H1 (cell line): ENCODE results near the gene NUDT19. TPM values are rescaled to one million over a fixed set of nuclear protein-coding genes. Genes with fewer than 3 reads are reported as not detected.
"Not testable (repeated sequence)": the region's sequence is repeated elsewhere in the genome, so short reads cannot be mapped to it uniquely, and the experiment has no call there.

Experiments used
- CTCF ChIA-PET: fragments of 300-600 bp; sonication (Branson Sonifier 250); formaldehyde crosslinking; loops from one replicate; lab custom pipeline; 2021; ENCODE audit not compliant: partially characterized antibody; lab: Charles Lee
- POLR2A ChIA-PET: fragments of 300-600 bp; sonication (Branson Sonifier 250); formaldehyde crosslinking; loops from one replicate; lab custom pipeline; 2021; ENCODE audit warnings: inconsistent platforms; ENCODE audit not compliant: partially characterized antibody; lab: Charles Lee
- DNase-seq, 2 experiments: peaks; one replicate each; pipeline versions ENCODE4 v3.0.0 to v3.0.0-alpha.2; 2010 to 2022; ENCODE audit warnings: low spot score in 2 of 2, low read depth in 1 of 2, mixed read lengths in 1 of 2
- FAIRE-seq: peaks from 2 replicates; lab custom pipeline; 2011; peaks lifted over from hg19 to GRCh38; lab: Jason Lieb, UNC
- H2AFZ ChIP-seq: 2 replicates; pipeline ENCODE4 v1.8.1; 2012; ENCODE audit warnings: low read length, inconsistent platforms
- H2AK5ac ChIP-seq: 2 replicates; pipeline ENCODE4 v1.6.1; 2013; ENCODE audit warnings: low read depth, low read length
- H2BK120ac ChIP-seq: replicated peaks from 2 replicates; pipeline ENCODE3; 2013; ENCODE audit warnings: low read depth, low read length, inconsistent platforms
- H2BK12ac ChIP-seq: 2 replicates; pipeline ENCODE4 v1.6.1; 2013; ENCODE audit warnings: low read depth, low read length
- H2BK15ac ChIP-seq: 2 replicates; pipeline ENCODE4 v1.6.1; 2013; ENCODE audit warnings: low read length
- H2BK20ac ChIP-seq: 2 replicates; pipeline ENCODE4 v1.6.1; 2013; ENCODE audit warnings: low read length
- H2BK5ac ChIP-seq: 2 replicates; pipeline ENCODE4 v1.6.1; 2013; ENCODE audit warnings: low read depth, low read length
- H3K14ac ChIP-seq: 2 replicates; pipeline ENCODE4 v1.6.1; 2013; ENCODE audit warnings: inconsistent platforms; ENCODE audit not compliant: insufficient read length
- H3K18ac ChIP-seq: 2 replicates; pipeline ENCODE4 v1.6.1; 2013; ENCODE audit warnings: low read length; ENCODE audit errors: extremely low read depth
- H3K23ac ChIP-seq: 2 replicates; pipeline ENCODE4 v1.6.1; 2013; ENCODE audit warnings: inconsistent platforms; ENCODE audit not compliant: insufficient read length
- H3K23me2 ChIP-seq: 2 replicates; pipeline ENCODE4 v1.6.1; 2013; ENCODE audit warnings: low read depth, low read length
- H3K27ac ChIP-seq: 2 replicates; pipeline ENCODE4 v1.6.1; 2011; ENCODE audit warnings: low read depth, low read length, inconsistent platforms
- H3K27me3 ChIP-seq, 4 experiments: replicated peaks in 1 of 4; 1 replicate in 1 of 4; 2 replicates in 3 of 4; pipeline versions ENCODE4 v1.6.1 to v1.8.1; 2011 to 2013; ENCODE audit warnings: low read length in 3 of 4, mild to moderate bottlenecking in 3 of 4, inconsistent platforms in 2 of 4, mixed read lengths in 2 of 4, moderate library complexity in 1 of 4; ENCODE audit not compliant: control insufficient read depth in 3 of 4, insufficient read depth in 3 of 4; ENCODE audit errors: extremely low read depth in 1 of 4
- H3K36me3 ChIP-seq, 4 experiments: 2 replicates each; pipeline versions ENCODE4 v1.6.1 to v1.8.1; 2011 to 2013; ENCODE audit warnings: mild to moderate bottlenecking in 4 of 4, low read length in 3 of 4, moderate library complexity in 2 of 4, control low read depth in 1 of 4, inconsistent platforms in 1 of 4; ENCODE audit not compliant: insufficient read depth in 4 of 4, control insufficient read depth in 2 of 4
- H3K4ac ChIP-seq: replicated peaks from 2 replicates; pipeline ENCODE3; 2013; ENCODE audit warnings: low read length, low read depth, mixed read lengths, inconsistent platforms; ENCODE audit not compliant: insufficient read length
- H3K4me1 ChIP-seq, 4 experiments: replicated peaks in 1 of 4; 1 replicate in 1 of 4; 2 replicates in 3 of 4; pipeline versions ENCODE4 v1.6.1 to v1.8.1; 2011 to 2013; ENCODE audit warnings: low read length in 3 of 4, inconsistent platforms in 2 of 4, mixed read lengths in 1 of 4; ENCODE audit not compliant: insufficient read depth in 4 of 4, control insufficient read depth in 3 of 4
- H3K4me2 ChIP-seq, 2 experiments: 2 replicates each; pipeline versions ENCODE4 v1.6.1 to v1.8.1; 2011 to 2013; ENCODE audit warnings: low read depth in 2 of 2, low read length in 2 of 2, control low read depth in 1 of 2, inconsistent platforms in 1 of 2, mild to moderate bottlenecking in 1 of 2; ENCODE audit not compliant: insufficient read depth in 1 of 2
- H3K4me3 ChIP-seq, 4 experiments: fragments of 200-600, 300-600 bp in 1 of 4; sonication (generic), shearing (Covaris generic), sonication (Bioruptor Twin) in 1 of 4; 2 replicates each; pipeline versions ENCODE4 v1.5.1 to v1.8.1; 2011 to 2016; ENCODE audit warnings: low read length in 4 of 4, low read depth in 3 of 4, control low read depth in 2 of 4, inconsistent platforms in 2 of 4, mild to moderate bottlenecking in 2 of 4, mixed read lengths in 1 of 4, moderate library complexity in 1 of 4; ENCODE audit not compliant: insufficient read depth in 2 of 4; ENCODE audit errors: extremely low read depth in 1 of 4
- H3K56ac ChIP-seq: replicated peaks from 2 replicates; pipeline ENCODE3; 2013; ENCODE audit warnings: low read depth, mild to moderate bottlenecking, mixed read lengths, low read length, inconsistent platforms; ENCODE audit not compliant: insufficient read length
- H3K79me1 ChIP-seq: 2 replicates; pipeline ENCODE4 v1.6.1; 2013; ENCODE audit warnings: low read depth, low read length, control low read depth
- H3K79me2 ChIP-seq, 2 experiments: 2 replicates each; pipeline versions ENCODE4 v1.6.1 to v1.8.1; 2012 to 2013; ENCODE audit warnings: low read length in 2 of 2, mild to moderate bottlenecking in 2 of 2, inconsistent platforms in 1 of 2; ENCODE audit not compliant: insufficient read depth in 2 of 2, control insufficient read depth in 1 of 2
- H3K9ac ChIP-seq, 4 experiments: replicated peaks in 1 of 4; 1 replicate in 1 of 4; 2 replicates in 3 of 4; pipeline versions ENCODE4 v1.6.1 to v1.8.1; 2011 to 2013; ENCODE audit warnings: low read depth in 3 of 4, low read length in 3 of 4, control low read depth in 2 of 4, mild to moderate bottlenecking in 2 of 4, moderate library complexity in 2 of 4, inconsistent platforms in 1 of 4; ENCODE audit errors: extremely low read depth in 1 of 4
- H3K9me3 ChIP-seq, 2 experiments: 2 replicates each; pipeline versions ENCODE4 v1.6.1 to v1.8.1; 2012 to 2013; ENCODE audit warnings: mild to moderate bottlenecking in 2 of 2, moderate library complexity in 2 of 2, control low read depth in 1 of 2, inconsistent platforms in 1 of 2, low read depth in 1 of 2, low read length in 1 of 2, mixed read lengths in 1 of 2; ENCODE audit not compliant: insufficient read depth in 2 of 2
- H4K20me1 ChIP-seq, 2 experiments: replicated peaks in 1 of 2; 2 replicates each; pipeline versions ENCODE3 to v1.8.1; 2011 to 2013; ENCODE audit warnings: inconsistent platforms in 2 of 2, low read length in 2 of 2, mild to moderate bottlenecking in 1 of 2; ENCODE audit not compliant: insufficient read depth in 2 of 2, control insufficient read depth in 1 of 2
- H4K5ac ChIP-seq: 2 replicates; pipeline ENCODE4 v1.6.1; 2013; ENCODE audit warnings: low read length, low read depth, mixed read lengths, inconsistent platforms; ENCODE audit not compliant: insufficient read length
- H4K8ac ChIP-seq: 2 replicates; pipeline ENCODE4 v1.8.0; 2013; ENCODE audit warnings: mild to moderate bottlenecking, moderate library complexity, low read length, inconsistent platforms; ENCODE audit not compliant: insufficient read depth; ENCODE audit errors: extremely low read depth
- H4K91ac ChIP-seq: replicated peaks from 2 replicates; pipeline ENCODE3; 2013; ENCODE audit warnings: low read length, mixed read lengths, inconsistent platforms; ENCODE audit not compliant: insufficient read length
- WGBS, 2 experiments: shearing (Covaris generic) in 1 of 2; methylation state at CpG; one replicate each; pipeline versions ENCODE4 v1.1.6 to v1.1.7; 2013 to 2015; ENCODE audit warnings: low lambda C conversion rate in 2 of 2, mixed read lengths in 2 of 2, inconsistent platforms in 1 of 2, low coverage in 1 of 2, missing lambda C conversion rate in 1 of 2; ENCODE audit not compliant: insufficient replicate concordance in 2 of 2, insufficient coverage in 1 of 2, insufficient read length in 1 of 2; ENCODE audit errors: extremely low coverage in 1 of 2, missing lambda C conversion rate in 1 of 2; 5-methylcytosine and 5-hydroxymethylcytosine counted together
- polyA plus RNA-seq, 7 experiments: library from polyadenylated mRNA; depleted of rRNA in 3 of 7; stranded (reverse) in 5 of 7; unstranded in 2 of 7; fragments of >200 nt in 5 of 7; fragments of 200-250 nt in 2 of 7; gene quantifications; 1 replicate in 5 of 7; 2 replicates in 1 of 7; 4 replicates in 1 of 7; pipeline versions ENCODE4 v1.2.1 to v1.2.3, GENCODE V29; 2011 to 2013; ENCODE audit warnings: missing spikeins in 2 of 7, mixed read lengths in 2 of 7
- total RNA-seq: library from RNA; stranded (reverse); fragmentation: NEBNext Ultra II Directional; extraction: Animal tissue kit (Norgen Biotek cat#: 25700); gene quantifications from 2 replicates; pipeline ENCODE4 v1.2.1, GENCODE V29; 2021

Gene NUDT19
- total and polyA plus RNA-seq, 2 of the 8 experiments (the other 6 are each of a cell fraction or from before 2014, with no cell fraction given) = 2.0 to 3.3 TPM

- DNase-seq, H2BK20ac ChIP-seq, H4K20me1 ChIP-seq, H3K36me3 ChIP-seq, H2BK12ac ChIP-seq, H4K8ac ChIP-seq, H3K79me2 ChIP-seq, POLR2A ChIA-PET, H2BK15ac ChIP-seq, H2BK5ac ChIP-seq, H3K79me1 ChIP-seq, H3K9me3 ChIP-seq, H3K9ac ChIP-seq, H4K5ac ChIP-seq, FAIRE-seq, H3K23me2 ChIP-seq, H3K56ac ChIP-seq, H2AK5ac ChIP-seq, H3K27ac ChIP-seq, H4K91ac ChIP-seq, H2BK120ac ChIP-seq, H3K23ac ChIP-seq, CTCF ChIA-PET, H3K4me3 ChIP-seq, H3K4me2 ChIP-seq, H3K4me1 ChIP-seq, H3K14ac ChIP-seq, H2AFZ ChIP-seq, H3K18ac ChIP-seq, H3K4ac ChIP-seq: not testable (repeated sequence)
- H3K27me3 ChIP-seq = peaks cover 0 to 21% (median 10%) of the 10 kb centered on the region in 4 experiments; a peak in 6 of 7 replicates
- WGBS, 2 experiments = 74% methylated on average over 6 of the region's 6 CpGs; no CpG with 5 or more reads in 1 of the 2 experiments
These were observed 3.9 kb downstream of the NUDT19 start for GRCh38 chr19:32695506-32695905.

- POLR2A ChIA-PET, H3K27ac ChIP-seq, H3K18ac ChIP-seq, H3K23ac ChIP-seq, H2BK5ac ChIP-seq, H3K79me2 ChIP-seq, H3K14ac ChIP-seq, H3K56ac ChIP-seq, H4K8ac ChIP-seq, H3K9ac ChIP-seq, DNase-seq, H2AFZ ChIP-seq, H2BK120ac ChIP-seq, H3K4me2 ChIP-seq, H2AK5ac ChIP-seq, H3K4ac ChIP-seq, H3K79me1 ChIP-seq, H2BK12ac ChIP-seq, H4K5ac ChIP-seq, H3K4me3 ChIP-seq, FAIRE-seq, H2BK15ac ChIP-seq, H2BK20ac ChIP-seq, H3K4me1 ChIP-seq, H3K36me3 ChIP-seq, H3K9me3 ChIP-seq, H4K20me1 ChIP-seq, H3K23me2 ChIP-seq, H4K91ac ChIP-seq: not testable (repeated sequence)
- WGBS, 2 experiments = 74% methylated on average over 3 of the region's 3 CpGs; no CpG with 5 or more reads in 1 of the 2 experiments
- H3K27me3 ChIP-seq = peaks cover 0 to 15% (median 7%) of the 10 kb centered on the region in 4 experiments; a peak in 6 of 7 replicates
- CTCF ChIA-PET = interaction anchor here (1.3 kb wide), 1 partner anchor 10 kb away, joined by 3 read pairs; no protein-coding TSS in a partner anchor
These were observed 5.2 kb downstream of the NUDT19 start for GRCh38 chr19:32696771-32697170.
